DMS 273 (cell line): ENCODE results near the gene RPL26.
A peak's percentile ranks its signal among the peaks of the same experiment; 100 is the strongest.
"Not testable (repeated sequence)": the region's sequence is repeated elsewhere in the genome, so short reads cannot be mapped to it uniquely, and the experiment has no call there.

Experiments
- DNase-seq: peaks from one replicate; lab custom pipeline; 2025; ENCODE audit not compliant: unreplicated experiment; lab: John Stamatoyannopoulos, UW

RPL26 gene

GRCh38 chr17:8368193-8368592 is 14.8 kb downstream of the RPL26 start:
- DNase-seq, result no peak

GRCh38 chr17:8366231-8366630 is 16.8 kb downstream of the RPL26 start:
- DNase-seq, result no peak

- DNase-seq, result no peak
These were observed 17.9 kb downstream of the RPL26 start for GRCh38 chr17:8365143-8365542.

GRCh38 chr17:8362651-8363332 is 20.2 kb downstream of the RPL26 start:
- DNase-seq, result no peak

- DNase-seq, result peak; percentile 23
These were observed 22.2 kb downstream of the RPL26 start for GRCh38 chr17:8360751-8361150.

GRCh38 chr17:8360260-8360659 is 22.7 kb downstream of the RPL26 start:
- DNase-seq, result peak; percentile 61

GRCh38 chr17:8359769-8360168 is 23.2 kb downstream of the RPL26 start:
- peak; percentile 95 for DNase-seq

GRCh38 chr17:8357910-8358309 is 25.1 kb downstream of the RPL26 start:
- DNase-seq, result no peak

- peak; percentile 15 for DNase-seq
These were observed 28.8 kb downstream of the RPL26 start for GRCh38 chr17:8354236-8354635.

GRCh38 chr17:8353736-8354135 is 29.3 kb downstream of the RPL26 start:
- peak; percentile 39 for DNase-seq

GRCh38 chr17:8350339-8350738 is 32.7 kb downstream of the RPL26 start:
- DNase-seq, result no peak

GRCh38 chr17:8347001-8347400 is 36.0 kb downstream of the RPL26 start:
- not testable (repeated sequence) for DNase-seq

- DNase-seq, result no peak
These were observed 36.9 kb downstream of the RPL26 start for GRCh38 chr17:8345951-8346665.

- DNase-seq, result no peak
These were observed 37.8 kb downstream of the RPL26 start for GRCh38 chr17:8345052-8345690.

GRCh38 chr17:8341456-8341855 is 41.5 kb downstream of the RPL26 start:
- no peak for DNase-seq

GRCh38 chr17:8339540-8339939 is 43.5 kb downstream of the RPL26 start, which contains the start of gene ODF4:
ODF4 (plus strand) TSS chr17:8339840; CDS start chr17:8340052, 212 bp downstream.
- no peak for DNase-seq

- no peak for DNase-seq
These were observed 44.2 kb downstream of the RPL26 start for GRCh38 chr17:8338753-8339140.

GRCh38 chr17:8337802-8338752 is 44.9 kb downstream of the RPL26 start:
- no peak for DNase-seq

GRCh38 chr17:8333281-8333680 is 49.7 kb downstream of the RPL26 start:
- DNase-seq, result no peak

GRCh38 chr17:8332688-8333087 is 50.3 kb downstream of the RPL26 start:
- no peak for DNase-seq

- no peak for DNase-seq
These were observed 50.9 kb downstream of the RPL26 start for GRCh38 chr17:8332128-8332527.
